ENCODE results near the gene CCDC188.

- TF ChIP-seq CTCF (IDR thresholded peaks at IDR 0.05) (no peak), ATF1 (CRISPR knock-in tag; IDR thresholded peaks at IDR 0.05) (no peak), ESRRA (CRISPR knock-in tag; IDR thresholded peaks at IDR 0.05; ENCODE audit: borderline replicate concordance) (no peak), FOXP1 (CRISPR knock-in tag; IDR thresholded peaks at IDR 0.05; ENCODE audit: borderline replicate concordance) (no peak), ETV6 (CRISPR knock-in tag; IDR thresholded peaks at IDR 0.05) (no peak), IRF2 (CRISPR knock-in tag; IDR thresholded peaks at IDR 0.05; ENCODE audit: borderline replicate concordance, low read depth) (no peak), ELF4 (CRISPR knock-in tag; IDR thresholded peaks at IDR 0.05; ENCODE audit: low read depth) (no peak), PREB (CRISPR knock-in tag; IDR thresholded peaks at IDR 0.05; ENCODE audit: borderline replicate concordance) (no peak), CREM (CRISPR knock-in tag; IDR thresholded peaks at IDR 0.05) (no peak), SP1 (CRISPR knock-in tag; conservative IDR thresholded peaks at IDR 0.05) (no peak)
- TF ChIP-seq, protein P1, sequence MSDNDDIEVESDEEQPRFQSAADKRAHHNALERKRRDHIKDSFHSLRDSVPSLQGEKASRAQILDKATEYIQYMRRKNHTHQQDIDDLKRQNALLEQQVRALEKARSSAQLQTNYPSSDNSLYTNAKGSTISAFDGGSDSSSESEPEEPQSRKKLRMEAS (CRISPR knock-in tag; IDR thresholded peaks at IDR 0.05), result no peak
Measured at GRCh38 chr22:20175597-20175900, 24.7 kb upstream of the CCDC188 start.

Data from WTC11 (cell line).